ENCODE results near the gene EPG5.
"Not testable (repeated sequence)": the region's sequence is repeated elsewhere in the genome, so short reads cannot be mapped to it uniquely, and the experiment has no call there.

EPG5 gene

DNA sequence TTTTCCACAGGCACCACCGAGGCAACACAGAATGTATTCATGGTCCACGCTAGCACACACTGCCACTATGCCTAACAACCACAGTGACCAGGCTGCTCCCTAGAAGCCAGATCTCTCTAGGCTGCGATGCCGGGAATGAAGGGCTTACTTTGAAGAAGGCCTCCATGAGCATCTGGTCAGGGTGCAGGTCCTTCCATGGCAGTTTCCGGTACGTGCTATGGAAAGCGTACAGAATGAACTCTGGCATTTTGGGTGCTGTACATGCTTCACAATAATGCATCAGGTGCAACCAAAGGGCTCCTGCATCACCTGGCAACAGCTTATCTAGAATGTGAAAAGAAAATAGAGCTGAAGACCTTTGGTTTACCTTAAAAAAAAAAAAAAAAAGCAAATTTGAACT is 96.7 kb downstream of the EPG5 start:
- no peak for DNase-seq (ENCODE audit: low read depth in 2 of 2)

DNA sequence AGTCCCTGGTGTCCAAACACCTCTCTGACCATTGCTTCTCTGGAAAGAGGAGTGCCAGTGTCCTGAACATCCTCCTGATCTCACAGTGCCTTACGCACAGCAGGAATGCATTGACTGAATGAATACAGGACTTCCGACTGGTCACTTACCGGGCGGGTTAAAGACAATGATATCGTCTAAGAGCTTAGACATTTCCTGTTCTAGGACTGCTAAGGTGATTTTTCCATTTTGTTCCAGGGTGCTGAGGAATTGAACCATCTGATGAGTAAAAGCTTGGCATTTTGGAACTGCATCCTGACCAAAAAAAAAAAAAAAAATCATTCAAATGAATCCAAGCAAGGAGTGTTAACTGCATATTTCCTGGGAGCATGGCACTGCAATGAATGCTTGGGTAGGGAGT is 101.7 kb downstream of the EPG5 start:
- no peak for DNase-seq (ENCODE audit: low read depth in 2 of 2)

DNA sequence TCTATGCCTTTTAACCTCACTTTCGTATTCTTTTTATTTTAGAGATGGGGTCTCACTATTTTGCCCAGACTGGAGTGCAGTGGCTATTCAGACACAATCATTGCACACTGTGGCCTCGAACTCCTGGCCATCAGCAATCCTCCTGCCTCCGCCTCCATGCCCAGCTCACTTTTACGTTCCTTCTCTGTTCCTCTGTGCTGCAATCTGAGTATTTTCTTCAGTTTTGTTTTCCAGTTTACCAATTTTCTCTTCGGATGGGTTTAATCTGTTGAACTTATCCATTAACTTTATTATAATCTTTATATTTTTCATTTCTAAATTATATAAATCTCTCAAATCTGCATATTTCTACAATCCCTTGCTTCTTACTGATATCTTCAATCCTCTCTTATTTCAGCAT is 103.0 kb downstream of the EPG5 start:
- no peak for DNase-seq (ENCODE audit: low read depth in 2 of 2)

DNA sequence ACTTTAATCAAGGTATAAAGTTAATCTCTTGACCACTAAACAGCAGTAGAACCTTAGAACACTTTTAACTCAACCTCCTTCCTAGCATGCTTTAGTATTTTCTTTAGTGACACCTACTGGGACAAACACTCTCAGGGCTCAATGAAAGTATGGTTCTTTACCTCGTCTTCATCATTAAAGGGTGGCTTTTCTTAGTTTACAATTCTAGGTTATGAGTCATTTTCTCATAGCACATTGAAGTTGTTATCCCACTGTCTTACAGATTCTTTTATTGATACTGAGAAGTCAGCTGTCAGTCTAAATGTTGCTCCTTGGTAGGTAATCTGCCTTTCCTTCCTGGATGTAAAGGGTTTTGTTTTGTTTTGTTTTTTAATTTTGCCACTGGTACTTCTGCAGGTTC is 103.7 kb downstream of the EPG5 start:
- DNase-seq (ENCODE audit: low read depth in 2 of 2), result no peak

DNA sequence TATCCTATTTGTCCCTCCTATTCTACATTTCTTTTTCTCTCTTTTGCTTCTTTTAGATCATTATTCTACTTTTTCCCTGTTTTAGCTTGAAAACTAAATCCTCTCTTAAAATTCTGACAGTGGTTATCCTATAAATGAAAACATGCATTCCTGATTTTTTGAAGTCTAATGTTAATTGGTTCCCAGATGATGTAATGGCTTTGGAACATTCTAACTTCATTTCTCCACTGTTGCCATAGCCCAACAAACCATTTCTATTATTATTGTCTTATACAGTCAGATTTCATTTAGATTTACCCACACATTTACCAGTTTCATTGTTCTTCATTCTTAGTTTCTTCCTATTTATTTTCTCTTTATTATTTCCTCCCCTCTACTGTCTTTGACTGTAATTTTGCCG is 105.2 kb downstream of the EPG5 start:
- DNase-seq (ENCODE audit: low read depth in 2 of 2), result no peak

DNA sequence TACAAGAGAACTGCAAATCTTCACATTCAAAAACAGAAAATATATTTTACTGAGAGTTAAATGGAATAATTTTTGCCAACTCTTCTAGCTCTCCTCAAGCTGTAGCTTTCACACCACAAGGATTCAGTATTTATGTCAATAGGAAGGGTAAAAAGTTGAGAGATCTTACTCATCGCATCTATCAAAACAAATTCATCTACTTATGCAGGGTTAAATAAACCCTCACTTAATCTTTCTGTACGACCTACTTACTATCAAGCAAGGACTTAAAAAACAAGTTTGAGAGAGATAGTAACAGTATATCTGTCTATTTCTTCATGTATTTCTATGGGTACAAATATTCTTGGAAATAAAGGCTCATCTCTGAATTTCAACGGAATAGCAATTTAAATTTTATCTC is 106.2 kb downstream of the EPG5 start:
- DNase-seq (ENCODE audit: low read depth in 2 of 2), result no peak

DNA sequence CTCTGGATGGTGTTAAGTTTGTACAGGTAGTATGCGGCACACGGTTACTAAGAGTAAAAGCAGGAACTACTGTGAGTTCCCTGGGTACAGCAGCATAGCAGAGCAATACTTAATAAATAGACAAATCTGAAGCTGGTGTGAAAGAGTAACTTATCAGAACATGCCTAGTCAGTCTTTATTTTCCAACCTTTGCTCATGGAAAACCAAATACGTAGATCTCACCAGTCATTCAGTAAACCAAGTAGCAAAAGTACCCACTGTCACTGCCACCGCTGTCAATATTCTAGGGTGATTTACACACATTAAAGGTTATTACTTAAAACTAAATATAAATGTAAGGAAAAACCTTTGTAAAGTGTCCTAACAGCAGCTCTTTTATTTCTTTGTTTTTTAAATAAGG is 106.6 kb downstream of the EPG5 start:
- no peak for DNase-seq (ENCODE audit: low read depth in 2 of 2)

DNA sequence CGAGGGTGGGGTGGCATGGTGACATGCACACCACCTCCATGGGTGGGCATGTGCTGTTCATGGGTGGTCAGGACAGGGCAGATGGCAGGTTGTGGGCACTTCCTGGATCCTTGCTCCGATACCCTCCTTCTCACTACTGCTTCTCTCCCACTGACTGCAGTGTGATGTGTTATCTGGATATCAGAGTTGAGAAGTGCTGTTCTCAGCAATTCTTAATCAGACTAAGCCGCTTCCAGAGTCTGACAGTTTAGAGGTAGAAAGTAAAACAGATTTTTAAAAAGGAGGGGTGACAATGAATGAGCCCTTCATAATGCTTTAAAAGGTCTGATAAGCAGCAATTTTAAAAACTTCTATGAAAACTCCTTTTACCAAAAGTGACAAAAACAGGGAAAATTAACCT is 107.8 kb downstream of the EPG5 start:
- no peak for DNase-seq (ENCODE audit: low read depth in 2 of 2)

DNA sequence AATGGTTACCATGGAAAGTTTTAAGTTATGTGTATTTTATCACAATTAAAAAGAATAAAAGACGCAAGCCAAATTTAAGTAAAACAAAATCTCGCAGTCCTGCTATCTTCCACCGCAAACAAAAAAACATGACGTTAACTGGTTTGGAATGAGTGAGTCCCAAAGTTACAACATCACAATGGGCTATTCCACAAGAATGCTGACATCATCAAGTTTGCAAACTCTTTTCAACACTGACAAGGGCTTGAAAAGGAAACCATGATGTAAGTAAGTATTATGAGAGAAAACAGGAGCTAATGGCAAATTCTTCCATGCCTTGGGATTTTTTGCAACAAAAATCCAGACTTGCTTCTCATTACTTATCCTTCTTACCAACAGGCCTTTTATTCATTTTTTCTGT is 110.6 kb downstream of the EPG5 start:
- peak; percentile 26 for DNase-seq (ENCODE audit: low read depth in 2 of 2)

DNA sequence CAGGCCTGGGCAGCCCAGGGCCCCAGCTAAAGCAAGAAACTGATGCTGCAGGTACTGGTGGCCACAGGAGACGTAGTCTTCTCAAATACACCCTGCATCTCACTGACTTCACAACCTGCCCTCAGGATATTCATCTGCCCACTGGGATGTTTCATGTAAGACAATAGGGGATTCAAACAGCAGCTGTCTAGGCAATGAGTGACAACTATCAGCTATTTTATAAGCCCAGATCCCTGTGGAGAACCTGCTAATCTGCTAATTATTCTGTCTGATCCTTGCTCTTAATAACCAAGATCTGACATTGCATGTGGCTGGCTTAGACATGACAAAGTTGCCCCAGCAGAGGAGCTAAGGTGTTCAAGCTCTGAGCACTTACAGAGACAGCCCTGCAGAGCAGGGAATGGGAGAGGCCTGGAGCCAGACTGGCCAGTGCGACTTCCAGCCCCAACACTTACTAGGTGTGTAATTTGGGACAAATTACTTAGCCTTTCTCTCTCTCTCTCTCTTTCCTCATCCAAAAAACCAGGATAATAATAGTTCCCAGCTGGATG is 113.0 kb downstream of the EPG5 start:
- no peak for DNase-seq (ENCODE audit: low read depth in 2 of 2)

DNA sequence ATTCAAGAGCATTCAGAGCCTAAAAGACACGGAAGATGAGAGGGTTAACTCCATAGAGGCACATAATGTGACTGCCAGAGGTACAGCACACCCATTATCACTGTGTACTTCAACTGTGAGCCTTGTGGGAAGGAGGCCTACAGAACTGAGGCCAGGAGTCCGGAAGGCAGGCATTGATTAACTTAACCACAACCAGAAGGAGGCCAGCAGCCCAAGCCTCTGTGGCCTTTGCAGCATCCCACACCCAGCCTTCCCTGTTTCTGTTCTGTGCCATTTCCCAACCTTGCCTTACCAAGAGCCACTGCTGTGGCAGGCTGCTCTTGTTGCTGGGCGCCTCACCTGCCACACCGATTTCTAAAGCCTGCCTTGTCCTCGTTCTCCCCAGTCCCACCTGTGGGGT is 114.5 kb downstream of the EPG5 start:
- no peak for DNase-seq (ENCODE audit: low read depth in 2 of 2)

DNA sequence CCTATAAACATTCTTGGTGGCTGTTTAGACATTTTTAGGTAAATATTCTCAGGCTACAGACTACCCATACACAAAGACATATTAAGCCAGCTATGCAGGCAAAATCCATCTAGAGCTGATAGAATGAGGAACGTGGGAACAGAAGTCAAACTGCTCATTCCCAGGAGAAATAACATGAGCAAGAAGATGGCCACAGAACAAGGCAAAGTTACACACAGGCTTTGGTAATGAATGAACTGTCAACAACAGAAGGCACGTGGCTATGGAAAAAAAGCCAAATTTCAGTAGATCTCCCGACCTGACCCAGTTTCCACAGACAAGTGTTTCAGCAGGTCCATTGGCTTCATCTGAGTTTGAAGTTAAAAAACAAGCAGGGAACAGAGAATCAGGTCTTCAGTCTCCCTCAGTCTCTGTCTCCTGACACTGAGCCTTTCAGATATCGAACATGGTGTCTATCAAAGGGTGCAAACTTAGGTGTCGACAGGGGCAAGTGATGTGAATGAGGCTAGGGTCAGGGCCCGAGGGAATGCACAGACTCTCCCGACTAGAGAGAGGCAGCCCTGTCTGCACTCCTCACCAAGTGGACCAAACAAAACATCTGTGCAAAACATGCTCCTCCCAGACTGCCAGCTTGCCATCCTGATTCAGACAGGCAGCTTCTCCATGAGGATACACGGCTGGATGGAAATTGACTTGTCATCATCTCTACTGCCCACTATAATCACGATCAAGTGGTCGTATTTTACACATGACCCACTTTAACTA is 115.8 kb downstream of the EPG5 start:
- no peak for DNase-seq (ENCODE audit: low read depth in 2 of 2)

DNA sequence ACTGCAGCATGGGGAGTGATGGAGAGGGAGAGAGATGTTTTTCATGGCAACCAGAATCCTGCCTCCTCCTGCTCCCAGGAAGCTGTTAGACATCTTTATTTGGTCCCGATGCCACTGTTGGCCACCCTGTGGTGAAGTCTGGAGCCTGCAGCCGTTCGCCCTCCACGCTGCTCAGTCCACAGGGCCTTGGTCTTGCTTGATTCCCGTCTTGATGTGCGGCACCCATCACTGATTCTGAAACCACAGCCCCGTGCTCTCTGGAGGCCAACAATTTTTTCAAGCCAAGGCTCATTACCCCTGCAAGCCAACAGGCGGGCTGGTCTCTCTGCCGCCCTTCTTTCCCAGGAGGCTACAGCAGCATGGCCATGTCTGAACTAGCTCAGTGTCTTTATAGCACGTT is 117.1 kb downstream of the EPG5 start:
- DNase-seq (ENCODE audit: low read depth in 2 of 2), result no peak

DNA sequence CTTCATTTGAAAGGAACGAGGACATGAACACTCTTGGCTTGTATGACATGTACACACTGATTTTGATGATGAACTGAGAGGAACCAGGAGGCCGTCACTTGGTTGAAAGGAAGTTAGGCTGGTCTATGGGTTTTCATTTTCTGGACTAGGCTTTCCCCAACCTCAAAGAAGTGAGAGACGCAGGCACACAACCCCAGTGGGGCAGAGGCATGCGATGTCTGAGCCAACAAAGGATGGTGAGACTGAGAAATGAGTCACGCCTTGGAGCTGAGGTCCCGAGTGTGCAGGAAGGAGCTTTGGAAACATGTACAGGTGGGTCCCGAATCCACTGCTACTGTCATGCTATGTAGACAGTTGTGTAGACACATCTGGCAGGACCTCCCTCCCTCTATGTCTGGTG is 117.6 kb downstream of the EPG5 start:
- DNase-seq (ENCODE audit: low read depth in 2 of 2), result no peak

DNA sequence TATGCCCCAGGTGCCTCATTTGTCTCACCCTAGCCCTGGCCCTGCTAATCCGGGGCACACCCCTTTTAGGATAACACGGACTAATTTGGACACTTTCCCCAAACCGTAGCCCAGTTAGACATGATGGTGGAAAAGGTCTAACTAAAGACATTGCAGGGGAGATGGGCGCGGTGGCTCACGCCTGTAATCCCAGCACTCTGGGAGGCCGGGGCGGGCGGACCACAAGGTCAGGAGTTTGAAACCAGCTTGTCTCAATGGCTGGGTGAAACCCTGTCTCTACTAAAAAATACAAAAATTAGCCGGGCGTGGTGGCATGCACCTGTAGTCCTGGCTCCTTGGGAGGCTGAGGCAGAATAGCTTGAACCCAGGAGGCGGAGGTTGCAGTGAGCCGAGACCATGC is 118.5 kb downstream of the EPG5 start:
- not testable (repeated sequence) for DNase-seq (ENCODE audit: low read depth in 2 of 2)

DNA sequence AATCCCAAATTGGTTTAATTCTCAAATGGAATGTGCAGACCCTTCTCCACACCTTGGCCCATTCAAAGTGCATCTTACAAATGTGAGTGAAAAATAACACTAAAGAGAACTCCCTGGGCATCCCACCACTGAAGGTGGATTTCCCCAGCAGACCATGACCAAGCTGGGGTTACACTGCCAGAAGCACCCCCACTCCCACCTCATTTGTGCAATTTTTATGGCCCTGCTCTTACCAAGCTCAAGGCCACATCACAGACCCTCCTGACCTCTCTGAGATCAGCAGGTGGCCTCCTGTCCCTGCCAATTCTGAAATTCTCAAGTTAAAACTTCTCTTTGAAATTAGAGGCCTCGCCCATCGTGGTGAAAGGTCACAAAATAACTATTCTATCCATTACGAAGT is 120.0 kb downstream of the EPG5 start:
- no peak for DNase-seq (ENCODE audit: low read depth in 2 of 2)

DNA sequence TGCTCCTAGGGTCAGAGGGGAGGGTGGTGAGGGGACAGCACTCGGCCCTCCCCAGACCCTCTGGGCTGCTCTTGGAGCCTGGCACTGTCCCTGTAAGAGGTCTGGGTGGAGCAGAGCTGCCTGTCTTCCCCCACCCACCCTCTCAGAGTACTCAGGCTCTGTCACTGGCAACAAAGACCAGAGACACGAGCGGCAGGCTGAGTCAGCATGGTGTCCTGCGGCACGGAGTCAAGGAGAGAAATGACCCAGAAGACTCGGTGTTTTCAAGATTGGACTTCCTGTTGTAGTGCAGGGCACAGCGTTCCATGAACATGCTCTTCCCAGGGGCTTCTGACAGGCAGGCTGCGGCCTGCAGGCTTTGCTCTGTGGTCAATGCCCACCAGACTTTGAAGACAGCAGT is 121.7 kb downstream of the EPG5 start:
- DNase-seq (ENCODE audit: low read depth in 2 of 2), result no peak

DNA sequence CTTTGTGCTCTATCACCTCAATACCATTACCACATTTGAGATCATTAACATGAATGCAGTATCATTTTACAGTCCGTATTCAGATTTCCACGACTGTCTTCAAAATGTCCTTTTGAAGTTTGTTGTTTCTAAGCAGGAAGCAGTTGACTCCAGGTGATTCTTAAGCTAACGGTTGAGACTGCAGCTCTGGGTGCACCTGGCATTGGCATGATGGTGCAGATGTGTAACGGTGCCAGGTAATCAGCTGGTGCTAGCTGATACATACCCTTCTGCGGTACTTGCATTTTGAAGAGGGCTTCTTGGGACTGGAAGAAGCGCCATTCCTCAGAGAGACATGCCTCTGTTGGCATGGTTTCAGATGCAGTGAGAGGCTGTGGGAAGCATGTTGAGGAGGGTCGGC is 122.2 kb downstream of the EPG5 start:
- DNase-seq (ENCODE audit: low read depth in 2 of 2), result no peak

DNA sequence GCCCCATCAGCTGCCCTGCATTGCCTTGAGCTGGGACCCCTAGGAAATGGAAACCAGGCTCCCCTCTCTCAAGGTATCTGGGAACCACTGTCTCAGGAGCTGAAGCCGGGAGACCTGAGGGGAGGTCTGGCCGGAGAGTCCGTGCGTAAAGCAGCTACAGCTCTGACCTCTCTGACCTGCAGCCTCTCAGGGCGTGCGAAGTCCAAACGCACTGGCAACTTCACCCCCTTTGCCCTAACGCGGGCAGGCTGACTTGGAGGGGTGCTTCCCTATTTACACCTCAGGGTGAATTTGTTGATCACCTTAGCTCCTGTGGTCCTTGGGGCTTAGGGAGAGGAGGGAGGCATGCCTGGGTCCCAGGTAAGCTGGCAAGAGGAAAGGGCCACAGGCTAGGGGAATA is 124.1 kb downstream of the EPG5 start:
- no peak for DNase-seq (ENCODE audit: low read depth in 2 of 2)

DNA sequence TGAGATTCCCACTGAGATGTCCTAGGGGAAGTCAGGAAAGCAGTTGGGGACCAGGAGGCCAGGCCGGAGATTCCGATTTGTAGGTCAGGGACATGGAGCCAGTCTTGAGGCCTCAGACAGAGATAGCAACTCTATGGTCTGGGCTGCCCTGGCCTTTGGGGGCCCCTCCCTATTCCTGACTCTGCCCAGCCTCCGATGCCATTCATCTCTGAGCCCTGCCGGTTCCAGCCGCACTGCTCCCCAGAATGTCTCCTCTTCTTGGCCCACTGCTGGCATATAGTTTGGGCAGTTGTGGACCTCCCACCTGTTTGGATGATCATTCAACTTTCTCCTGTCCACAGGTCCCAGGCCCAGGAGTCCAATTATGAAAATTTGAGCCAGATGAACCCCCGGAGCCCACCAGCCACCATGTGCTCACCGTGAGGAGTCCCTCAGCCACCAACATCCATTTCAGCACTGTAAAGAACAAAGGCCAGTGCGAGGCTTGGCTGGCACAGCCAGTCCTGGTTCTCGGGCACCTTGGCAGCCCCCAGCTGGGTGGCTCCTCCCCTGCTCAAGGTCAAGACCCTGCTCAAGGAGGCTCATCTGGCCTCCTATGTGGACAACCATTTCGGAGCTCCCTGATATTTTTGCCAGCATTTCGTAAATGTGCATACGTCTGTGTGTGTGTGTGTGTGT is 125.2 kb downstream of the EPG5 start:
- DNase-seq (ENCODE audit: low read depth in 2 of 2), result no peak

DNA sequence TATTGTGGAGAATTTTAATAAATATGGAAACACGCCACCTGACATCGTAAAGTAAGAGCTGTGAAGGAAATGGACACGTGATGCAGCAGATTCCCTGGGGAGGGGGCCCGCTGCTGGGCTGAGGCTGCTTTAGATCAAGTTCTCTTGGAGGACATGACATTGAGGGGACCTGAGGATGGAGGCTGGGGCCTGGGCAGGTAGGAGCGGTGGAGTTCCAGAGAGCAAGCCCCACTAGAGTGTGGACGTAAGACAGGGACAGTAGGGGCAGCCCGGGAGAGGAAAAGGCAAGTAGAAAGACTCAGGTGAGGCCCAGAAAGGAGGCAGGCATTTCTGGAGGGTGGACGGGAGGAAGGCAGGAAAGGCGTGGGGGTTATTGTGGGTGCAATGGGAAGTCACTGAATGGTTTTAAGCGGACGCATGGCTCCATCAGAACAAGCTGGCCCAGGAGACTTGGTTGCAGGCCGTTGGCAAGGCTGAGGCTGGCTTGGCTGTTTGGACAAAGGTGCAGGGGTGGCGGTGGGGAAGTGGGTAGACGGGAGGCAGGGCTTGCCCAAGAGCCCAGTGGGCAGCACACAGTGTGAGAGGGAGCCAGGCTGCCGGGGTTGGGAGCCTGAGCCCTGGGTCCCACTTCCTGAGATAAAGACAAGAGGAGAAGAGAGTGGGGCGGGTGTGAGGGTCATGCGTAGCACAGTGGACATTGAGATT is 125.9 kb downstream of the EPG5 start:
- no peak for DNase-seq (ENCODE audit: low read depth in 2 of 2)

All from fibroblast of skin of left biceps (primary cell).